NCI-H1930 (cell line): ENCODE results near the gene ABR.

Experiments
- DNase-seq, 2 experiments: peaks; one replicate each; lab custom pipeline; 2025; lab: John Stamatoyannopoulos, UW

ABR gene

DNA sequence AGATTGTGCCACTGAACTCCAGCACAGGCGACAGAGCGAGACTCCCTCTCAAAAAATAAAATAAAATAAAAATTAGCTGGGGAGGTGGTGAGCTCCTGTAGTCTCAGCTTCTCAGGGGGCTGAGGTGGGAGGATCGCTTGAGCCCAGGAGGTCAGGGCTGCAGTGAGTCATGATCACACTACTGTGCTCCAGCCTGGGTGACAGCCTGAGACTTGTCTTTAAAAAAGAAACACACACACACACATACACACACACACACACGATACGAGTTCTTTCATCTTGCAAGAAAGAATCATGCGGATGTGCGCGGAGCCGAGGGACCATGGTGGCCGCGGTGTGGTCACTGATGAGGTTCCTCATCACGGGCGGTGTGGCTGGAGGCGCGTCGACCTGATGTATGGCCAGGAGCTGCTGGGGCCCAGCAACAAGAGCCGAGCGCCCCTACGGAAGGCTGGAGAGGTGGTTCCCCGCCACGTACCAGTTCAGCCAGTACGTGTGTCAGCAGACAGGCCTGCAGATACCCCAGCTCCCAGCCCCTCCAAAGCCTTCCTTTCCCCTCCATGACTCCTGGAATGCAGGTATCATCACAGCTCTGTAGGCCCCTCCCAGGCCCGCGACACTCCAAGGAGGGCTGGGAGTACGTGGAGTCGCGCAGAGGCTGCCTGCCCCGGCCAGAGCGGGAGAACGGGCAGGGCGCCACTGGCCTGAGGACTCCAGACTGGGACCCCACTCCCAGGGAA is 220.9 kb downstream of the ABR start:
- no peak for DNase-seq

DNA sequence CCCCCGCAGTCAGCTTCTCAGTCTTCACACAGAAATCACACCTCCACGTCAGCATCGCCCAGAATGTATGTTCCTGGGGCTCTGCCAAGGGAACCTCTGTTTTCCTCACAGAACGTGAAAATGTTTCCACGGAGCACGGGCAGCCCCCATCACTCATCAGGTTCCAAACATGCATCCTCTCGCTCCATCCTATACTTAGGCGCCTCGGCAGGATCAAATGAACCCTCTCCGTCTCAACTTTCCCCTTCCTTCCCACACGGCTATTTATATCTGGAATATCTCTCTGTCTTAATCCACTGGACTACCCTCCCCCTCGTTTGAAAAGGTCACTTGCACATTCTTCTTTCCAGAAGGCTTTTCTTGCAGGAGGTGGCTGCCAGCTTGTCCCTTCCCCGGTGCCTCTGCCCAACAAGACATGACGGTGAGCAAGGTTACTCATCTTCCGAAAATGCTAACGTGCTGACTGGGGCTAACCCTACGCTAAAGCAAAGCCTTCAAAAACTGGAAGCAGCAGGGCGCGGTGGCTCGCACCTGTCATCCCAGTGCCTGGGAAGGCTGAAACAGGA is 221.8 kb downstream of the ABR start:
- DNase-seq, result no peak

DNA sequence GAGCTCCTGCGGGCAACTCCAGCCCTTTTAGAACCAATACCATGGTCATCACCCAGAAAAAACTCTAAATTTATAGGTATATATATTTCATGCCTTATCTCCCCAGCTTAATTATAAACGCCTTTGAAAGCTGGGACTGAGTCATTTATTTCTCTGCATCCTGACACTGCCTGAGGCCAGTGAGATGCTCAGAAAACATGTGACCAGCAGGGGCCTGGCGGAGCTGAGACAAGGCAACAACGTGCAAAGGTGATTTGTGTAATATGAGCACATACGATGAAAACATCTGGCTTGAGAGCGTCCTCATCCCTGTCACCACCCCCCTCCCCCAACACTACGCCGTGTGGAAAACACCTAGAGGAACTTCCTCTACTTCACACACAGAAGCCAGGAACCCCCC is 222.9 kb downstream of the ABR start:
- DNase-seq, result no peak

DNA sequence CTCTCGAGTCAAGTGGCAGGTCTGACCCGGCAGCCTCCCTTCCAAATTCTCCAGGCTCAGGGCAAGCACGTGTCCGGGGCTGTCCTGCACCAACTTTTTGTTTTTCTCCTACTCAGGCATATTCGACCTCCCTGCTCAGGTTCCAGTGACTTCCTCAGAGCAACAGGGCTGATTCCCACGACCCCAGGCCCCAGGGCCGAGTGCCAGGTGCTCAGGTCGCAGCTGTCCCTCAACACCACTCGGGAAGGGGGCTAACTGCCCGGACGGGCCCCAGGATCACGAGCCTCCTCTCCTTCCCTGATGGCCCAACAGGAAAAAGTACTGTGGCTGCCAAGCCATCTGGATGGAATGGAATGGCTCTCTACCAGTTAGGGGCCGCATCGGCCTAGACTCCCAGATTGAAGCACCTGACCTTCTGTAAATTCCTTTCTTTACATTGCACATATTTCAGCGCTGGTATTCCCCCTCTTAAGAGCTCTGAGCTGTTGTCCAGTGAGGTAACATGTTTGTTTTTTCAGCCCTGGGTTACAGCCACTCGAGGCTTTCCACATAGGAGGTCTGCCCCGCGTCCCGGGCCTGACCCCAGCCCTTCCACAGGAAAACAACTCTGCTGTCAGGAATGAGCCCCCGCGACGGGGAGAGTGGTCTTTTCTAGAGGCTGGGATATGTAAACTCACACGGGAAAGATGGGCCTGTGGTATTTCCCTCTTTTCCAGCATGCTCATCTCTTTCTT is 225.2 kb downstream of the ABR start:
- DNase-seq, result no peak

DNA sequence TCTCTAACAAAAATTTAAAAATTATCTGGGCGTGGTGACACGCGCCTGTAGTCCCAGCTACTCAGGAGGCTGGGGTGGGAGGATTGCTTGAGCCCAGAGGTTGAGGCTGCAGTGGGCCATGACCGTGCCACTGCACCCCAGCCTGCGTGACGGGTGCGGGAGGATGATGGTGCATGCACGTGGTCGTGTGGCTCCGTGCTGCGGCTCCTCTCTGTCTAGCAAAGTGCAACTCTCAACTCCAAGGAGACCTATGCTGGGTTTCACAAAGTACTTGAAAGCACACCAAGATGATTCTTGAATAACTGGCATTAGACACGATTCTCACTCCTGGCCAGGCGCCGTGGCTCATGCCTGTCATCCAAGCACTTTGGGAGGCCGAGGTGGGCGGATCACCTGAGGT is 226.0 kb downstream of the ABR start:
- DNase-seq, result no peak
